Gastrocnemius medialis (tissue), 4 donors: ENCODE data around the gene CALN1. TPM values are rescaled to one million over a fixed set of nuclear protein-coding genes. Genes with fewer than 3 reads are reported as not detected.

ENCODE experiments used
- ATAC-seq, 2 donors: fragments of 150-250 bp; one replicate each; pipeline ENCODE4 v1.9.1; 2016
- DNase-seq, 2 donors: peaks; one replicate each; pipeline ENCODE4 v3.0.0-alpha.2; 2019
- H3K27ac ChIP-seq, 4 donors: fragments of 200-600 bp; sonication (generic); 1 replicate in 1 of 4; 2 replicates in 3 of 4; pipeline ENCODE4 v1.5.1; 2016 to 2018; ENCODE audit warnings: mild to moderate bottlenecking in 2 of 4, moderate library complexity in 1 of 4
- H3K27me3 ChIP-seq, 3 donors: fragments of 200-600 bp; sonication (generic) in 2 of 3; 1 replicate in 1 of 3; 2 replicates in 2 of 3; pipeline versions ENCODE4 v1.5.1 to v1.6.0; 2016 to 2019; ENCODE audit warnings: mild to moderate bottlenecking in 1 of 3, moderate library complexity in 1 of 3
- H3K36me3 ChIP-seq, 2 donors: fragments of 200-600 bp; sonication (generic) in 1 of 2; one replicate each; pipeline ENCODE4 v1.5.1; 2017 to 2018
- H3K4me1 ChIP-seq, 2 donors: fragments of 200-600 bp; sonication (generic) in 1 of 2; one replicate each; pipeline ENCODE4 v1.5.1; 2016 to 2017; ENCODE audit warnings: mild to moderate bottlenecking in 2 of 2
- H3K4me3 ChIP-seq, 4 donors: fragments of 200-600 bp; sonication (generic) in 3 of 4; 1 replicate in 1 of 4; 2 replicates in 3 of 4; pipeline ENCODE4 v1.5.1; 2016 to 2019; ENCODE audit warnings: mild to moderate bottlenecking in 2 of 4
- H3K9me3 ChIP-seq, 3 donors: fragments of 200-600 bp; sonication (generic) in 2 of 3; 1 replicate in 1 of 3; 2 replicates in 2 of 3; pipeline ENCODE4 v1.5.1; 2016 to 2019
- CTCF ChIP-seq, 5 experiments: fragments of 450-650 bp in 3 of 5; fragments of 200-600 bp in 2 of 5; sonication (generic) in 2 of 5; IDR thresholded peaks in 4 of 5; conservative IDR thresholded peaks in 1 of 5; 1 replicate in 4 of 5; 2 replicates in 1 of 5; pipeline ENCODE4 v1.5.1; 2016 to 2019; ENCODE audit warnings: antibody characterized with exemption in 5 of 5, mild to moderate bottlenecking in 3 of 5, moderate library complexity in 3 of 5
- POLR2A ChIP-seq, 2 donors: fragments of 450-650 bp; IDR thresholded peaks; one replicate each; pipeline ENCODE4 v1.6.1; 2017; ENCODE audit warnings: antibody characterized with exemption in 2 of 2, mild to moderate bottlenecking in 2 of 2, moderate library complexity in 2 of 2
- in situ Hi-C, 4 donors: fragments of 200-750 bp; cut with MboI; loops; one replicate each; pipeline versions ENCODE4 v1.15.0 to v1.8.0; 2017; ENCODE audit warnings: low sequenced_read_pairs in 4 of 4
- intact Hi-C: fragments of 100-400 bp; cut with DNase I; formaldehyde crosslinking; loops from one replicate; pipeline ENCODE4 v1.15.1; 2023; ENCODE audit warnings: low total_unique reads
- total RNA-seq, 4 donors: library from RNA; depleted of rRNA; stranded (reverse); fragments of >200 nt; gene quantifications; one replicate each; pipeline versions ENCODE4 v1.1.0 to v1.2.3, GENCODE V29; 2016

Gene CALN1
- total RNA-seq, 4 donors from 2014 or later: not detected

- TF ChIP-seq POLR2A (IDR thresholded peaks at IDR 0.05) (no peak), CTCF (IDR thresholded peaks at IDR 0.05 in 4 of 5, conservative IDR thresholded peaks at IDR 0.05 in 1 of 5) (no peak)
- no peaks in the 10 kb centered on the region for H3K36me3 ChIP-seq
These were observed 102.7 kb downstream of the CALN1 start for GRCh38 chr7:72309476-72309875.

DNA sequence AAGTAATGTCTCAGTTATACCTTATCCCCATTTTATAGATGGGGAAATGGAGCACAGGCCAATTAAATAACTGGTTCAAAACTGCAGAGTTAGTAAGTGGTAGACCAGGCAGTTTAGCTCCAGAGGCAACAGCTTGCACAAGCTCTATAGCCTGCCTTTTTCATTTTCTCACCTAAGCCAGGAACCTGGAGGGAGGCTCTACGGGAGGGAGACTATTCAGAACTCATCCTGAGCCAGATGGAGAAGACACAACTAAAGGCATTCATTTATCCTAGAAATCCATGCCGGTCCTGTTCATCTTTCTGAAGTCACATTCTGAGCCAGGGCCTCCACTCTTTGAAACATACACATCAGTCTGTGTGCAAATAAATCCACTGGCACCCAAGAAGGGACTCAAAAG, 103.2 kb downstream of the CALN1 start:
- DNase-seq (no peak), ATAC-seq (no peak)
- TF ChIP-seq CTCF (IDR thresholded peaks at IDR 0.05 in 4 of 5, conservative IDR thresholded peaks at IDR 0.05 in 1 of 5) (no peak), POLR2A (IDR thresholded peaks at IDR 0.05) (no peak)
- Histone ChIP-seq H3K4me3 (no peak overlapping the region), H3K27me3 (no peaks in the 10 kb centered on the region), H3K27ac (no peak overlapping the region), H3K36me3 (no peaks in the 10 kb centered on the region), H3K9me3 (no peaks in the 10 kb centered on the region), H3K4me1 (no peaks in the 10 kb centered on the region)
- intact Hi-C loops (no loop called here), in situ Hi-C loops (no loop called here)

More at GRCh38 chr7:72309476-72309875, 102.7 kb downstream of the CALN1 start:
- Histone ChIP-seq H3K9me3 (no peaks in the 10 kb centered on the region), H3K4me1 (no peaks in the 10 kb centered on the region), H3K27ac (no peak overlapping the region), H3K4me3 (no peak overlapping the region), H3K27me3 (no peaks in the 10 kb centered on the region)
- ATAC-seq (no peak), DNase-seq (no peak)
- in situ Hi-C loops: no loop called here
- intact Hi-C loops: no loop called here

GRCh38 chr7:72307566-72307965, 104.6 kb downstream of the CALN1 start:
- no peaks in the 10 kb centered on the region for H3K36me3 ChIP-seq
- H3K4me1 ChIP-seq: no peaks in the 10 kb centered on the region
- H3K27ac ChIP-seq: no peak overlapping the region
- ATAC-seq: no peak
- in situ Hi-C loops (no loop called here), intact Hi-C loops (no loop called here)
- no peak for TF ChIP-seq POLR2A (IDR thresholded peaks at IDR 0.05)
- no peak for TF ChIP-seq CTCF (IDR thresholded peaks at IDR 0.05 in 4 of 5, conservative IDR thresholded peaks at IDR 0.05 in 1 of 5)
- no peak for DNase-seq
- H3K27me3 ChIP-seq: no peaks in the 10 kb centered on the region
- no peaks in the 10 kb centered on the region for H3K9me3 ChIP-seq
- no peak overlapping the region for H3K4me3 ChIP-seq

DNA sequence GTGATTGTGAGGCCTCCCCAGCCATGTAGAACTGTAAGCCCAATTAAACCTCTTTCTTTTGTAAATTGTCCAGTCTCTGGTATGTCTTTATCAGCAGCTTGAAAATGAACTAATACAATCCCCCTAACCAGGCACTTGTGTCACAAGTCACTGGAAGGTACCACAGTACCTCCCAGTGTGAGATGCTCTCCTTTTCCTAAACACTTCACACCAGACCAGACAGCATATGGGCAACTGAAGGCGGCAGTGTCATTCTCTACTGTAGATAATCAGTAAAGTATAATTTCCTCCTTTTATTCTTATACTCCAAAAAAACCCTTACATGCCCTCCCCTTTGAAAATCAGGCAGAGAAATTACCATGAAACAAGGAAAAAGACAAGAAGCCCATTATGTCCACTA, 113.2 kb downstream of the CALN1 start:
- H3K27ac ChIP-seq: no peak overlapping the region
- in situ Hi-C loops (no loop called here), intact Hi-C loops (no loop called here)
- no peak for ATAC-seq
- TF ChIP-seq CTCF (IDR thresholded peaks at IDR 0.05 in 4 of 5, conservative IDR thresholded peaks at IDR 0.05 in 1 of 5) (no peak), POLR2A (IDR thresholded peaks at IDR 0.05) (no peak)
- no peaks in the 10 kb centered on the region for H3K27me3 ChIP-seq
- H3K36me3 ChIP-seq: no peaks in the 10 kb centered on the region
- H3K9me3 ChIP-seq: no peaks in the 10 kb centered on the region
- no peaks in the 10 kb centered on the region for H3K4me1 ChIP-seq
- DNase-seq: no peak
- H3K4me3 ChIP-seq: no peak overlapping the region

GRCh38 chr7:72298091-72298490, 114.0 kb downstream of the CALN1 start:
- no peaks in the 10 kb centered on the region for H3K27me3 ChIP-seq
- H3K4me3 ChIP-seq: no peak overlapping the region
- no peaks in the 10 kb centered on the region for H3K36me3 ChIP-seq
- intact Hi-C loops (no loop called here), in situ Hi-C loops (no loop called here)
- H3K9me3 ChIP-seq: no peaks in the 10 kb centered on the region
- ATAC-seq (no peak), DNase-seq (no peak)
- H3K4me1 ChIP-seq: no peaks in the 10 kb centered on the region
- TF ChIP-seq CTCF (IDR thresholded peaks at IDR 0.05 in 4 of 5, conservative IDR thresholded peaks at IDR 0.05 in 1 of 5): no peak
- no peak for TF ChIP-seq POLR2A (IDR thresholded peaks at IDR 0.05)
- no peak overlapping the region for H3K27ac ChIP-seq
